ENCODE data around the gene ARRDC2. TPM values are rescaled to one million over a fixed set of nuclear protein-coding genes. Genes with fewer than 3 reads are reported as not detected.

Gene ARRDC2
- total and polyA plus RNA-seq, 4 donors = 2.7 to 32.3 (median 6.5) TPM

GRCh38 chr19:18027151-18027550 lies 19.2 kb downstream of the ARRDC2 start:
- no peaks in the 10 kb centered on the region for H3K36me3 ChIP-seq (ENCODE audit: control insufficient read depth in 4 of 4, insufficient read depth in 3 of 4, low read depth in 1 of 4, low read length in 3 of 4)
- no peak overlapping the region for H3K9ac ChIP-seq (ENCODE audit: low read depth in 1 of 2, low read length in 2 of 2)
- H3K27ac ChIP-seq (ENCODE audit: low read depth in 1 of 2, low read length in 2 of 2) = no peak overlapping the region
- H3K27me3 ChIP-seq (ENCODE audit: control insufficient read depth in 4 of 4, insufficient read depth in 4 of 4, low read length in 3 of 4) = no peaks in the 10 kb centered on the region
- TF ChIP-seq RAD21 (IDR thresholded peaks at IDR 0.05) = no peak
- TF ChIP-seq FOXA1 (IDR thresholded peaks at IDR 0.05) = no peak
- TF ChIP-seq ZBTB33 (IDR thresholded peaks at IDR 0.05) = no peak
- no peak for TF ChIP-seq HNF4A (conservative IDR thresholded peaks at IDR 0.05)
- TF ChIP-seq SP1 (IDR thresholded peaks at IDR 0.05) = no peak
- no peak for TF ChIP-seq MAX (IDR thresholded peaks at IDR 0.05)
- 95% methylated on average over 4 of the region's 4 CpGs for WGBS
- H3K9me3 ChIP-seq (ENCODE audit: control insufficient read depth in 4 of 4, low read length in 3 of 4) = no peaks in the 10 kb centered on the region
- peaks cover 3 to 21% (median 10%) of the 10 kb centered on the region in 4 donors for H3K4me1 ChIP-seq (ENCODE audit: control insufficient read depth in 4 of 4, insufficient read depth in 4 of 4, low read length in 3 of 4)
- no peak for DNase-seq (ENCODE audit: low spot score)
- H3K4me3 ChIP-seq (ENCODE audit: low read depth in 1 of 3, low read length in 3 of 3) = no peak overlapping the region

GRCh38 chr19:18029617-18030338 lies 21.8 kb downstream of the ARRDC2 start:
- Histone ChIP-seq H3K4me3 (ENCODE audit: low read depth in 1 of 3, low read length in 3 of 3) (no peak overlapping the region), H3K9ac (ENCODE audit: low read depth in 1 of 2, low read length in 2 of 2) (no peak overlapping the region), H3K4me1 (ENCODE audit: control insufficient read depth in 4 of 4, insufficient read depth in 4 of 4, low read length in 3 of 4) (peaks cover 0 to 19% (median 10%) of the 10 kb centered on the region in 4 donors), H3K36me3 (ENCODE audit: control insufficient read depth in 4 of 4, insufficient read depth in 3 of 4, low read depth in 1 of 4, low read length in 3 of 4) (no peaks in the 10 kb centered on the region), H3K27ac (ENCODE audit: low read depth in 1 of 2, low read length in 2 of 2) (peak overlapping the region; percentile 79 to 94), H3K27me3 (ENCODE audit: control insufficient read depth in 4 of 4, insufficient read depth in 4 of 4, low read length in 3 of 4) (no peaks in the 10 kb centered on the region), H3K9me3 (ENCODE audit: control insufficient read depth in 4 of 4, low read length in 3 of 4) (no peaks in the 10 kb centered on the region)
- WGBS = 18% methylated on average over 8 of the region's 8 CpGs
- no peak for DNase-seq (ENCODE audit: low spot score)
- TF ChIP-seq MAX (IDR thresholded peaks at IDR 0.05) (peak; percentile 68), CTCF (IDR thresholded peaks at IDR 0.05; ENCODE audit: low read depth, low read length, missing input control) (no peak), HNF4A (conservative IDR thresholded peaks at IDR 0.05) (peak; percentile 64 to 77), GABPA (IDR thresholded peaks at IDR 0.05 in 1 of 2, conservative IDR thresholded peaks at IDR 0.05 in 1 of 2) (peak in 1 of 2 donors; percentile 33), ATF3 (IDR thresholded peaks at IDR 0.05) (peak; percentile 95), YY1 (IDR thresholded peaks at IDR 0.05) (no peak), TAF1 (conservative IDR thresholded peaks at IDR 0.05) (no peak), SP1 (IDR thresholded peaks at IDR 0.05) (peak; percentile 86), EGR1 (IDR thresholded peaks at IDR 0.05; ENCODE audit: low read depth in 2 of 2) (no peak), HNF4G (IDR thresholded peaks at IDR 0.05) (peak; percentile 6), FOXA2 (IDR thresholded peaks at IDR 0.05) (peak; percentile 97), RAD21 (IDR thresholded peaks at IDR 0.05) (no peak), REST (IDR thresholded peaks at IDR 0.05) (peak; percentile 62), ZBTB33 (IDR thresholded peaks at IDR 0.05) (peak; percentile 35), JUND (IDR thresholded peaks at IDR 0.05) (peak; percentile 97 to 99), RXRA (IDR thresholded peaks at IDR 0.05) (peak; percentile 71 to 90), FOXA1 (IDR thresholded peaks at IDR 0.05) (peak; percentile 94), NR2F2 (IDR thresholded peaks at IDR 0.05) (peak; percentile 49)
